ENCODE data around the gene ZNF107.
"Not testable (repeated sequence)": the region's sequence is repeated elsewhere in the genome, so short reads cannot be mapped to it uniquely, and the experiment has no call there.

- TF ChIP-seq, protein P1, sequence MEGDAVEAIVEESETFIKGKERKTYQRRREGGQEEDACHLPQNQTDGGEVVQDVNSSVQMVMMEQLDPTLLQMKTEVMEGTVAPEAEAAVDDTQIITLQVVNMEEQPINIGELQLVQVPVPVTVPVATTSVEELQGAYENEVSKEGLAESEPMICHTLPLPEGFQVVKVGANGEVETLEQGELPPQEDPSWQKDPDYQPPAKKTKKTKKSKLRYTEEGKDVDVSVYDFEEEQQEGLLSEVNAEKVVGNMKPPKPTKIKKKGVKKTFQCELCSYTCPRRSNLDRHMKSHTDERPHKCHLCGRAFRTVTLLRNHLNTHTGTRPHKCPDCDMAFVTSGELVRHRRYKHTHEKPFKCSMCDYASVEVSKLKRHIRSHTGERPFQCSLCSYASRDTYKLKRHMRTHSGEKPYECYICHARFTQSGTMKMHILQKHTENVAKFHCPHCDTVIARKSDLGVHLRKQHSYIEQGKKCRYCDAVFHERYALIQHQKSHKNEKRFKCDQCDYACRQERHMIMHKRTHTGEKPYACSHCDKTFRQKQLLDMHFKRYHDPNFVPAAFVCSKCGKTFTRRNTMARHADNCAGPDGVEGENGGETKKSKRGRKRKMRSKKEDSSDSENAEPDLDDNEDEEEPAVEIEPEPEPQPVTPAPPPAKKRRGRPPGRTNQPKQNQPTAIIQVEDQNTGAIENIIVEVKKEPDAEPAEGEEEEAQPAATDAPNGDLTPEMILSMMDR (IDR thresholded peaks at IDR 0.05; ENCODE audit: low read length) = not testable (repeated sequence)
- TF ChIP-seq EZH2 (IDR thresholded peaks at IDR 0.05; ENCODE audit: borderline replicate concordance, low read length) = not testable (repeated sequence)
Observed at GRCh38 chr7:64717896-64718295, 52.0 kb downstream of the ZNF107 start.
